IMR-90 (cell line): ENCODE measurements around the gene DHRS7C.

Experiments used
- BHLHE40 ChIP-seq: fragments of 150-350 bp; IDR thresholded peaks from 2 replicates; pipeline ENCODE4 v1.6.1; 2016; ENCODE audit warnings: mild to moderate bottlenecking, low read depth, low read length
- CTCF ChIP-seq: conservative IDR thresholded peaks from 2 replicates; pipeline ENCODE4 v1.5.1; 2012; ENCODE audit warnings: mild to moderate bottlenecking, low read depth, low read length, improper control_type of control experiment
- MAFK ChIP-seq: IDR thresholded peaks from 2 replicates; pipeline ENCODE4 v1.6.1; 2012; ENCODE audit warnings: low read depth, low read length, improper control_type of control experiment
- POLR2A ChIP-seq: IDR thresholded peaks from 2 replicates; pipeline ENCODE4 v1.6.1; 2012; ENCODE audit warnings: mild to moderate bottlenecking, low read depth, low read length
- RAD21 ChIP-seq: IDR thresholded peaks from 2 replicates; pipeline ENCODE4 v1.6.1; 2012; ENCODE audit warnings: low read length, improper control_type of control experiment
- USF2 ChIP-seq: fragments of 150-350 bp; IDR thresholded peaks from 2 replicates; pipeline ENCODE4 v1.6.1; 2017; ENCODE audit warnings: mild to moderate bottlenecking, antibody characterized with exemption, low read length, low read depth

GRCh38 chr17:9729735-9730420, 61.5 kb downstream of the DHRS7C start:
- TF ChIP-seq CTCF, result no peak
- no peak for TF ChIP-seq MAFK
- no peak for TF ChIP-seq POLR2A
- no peak for TF ChIP-seq USF2
- no peak for TF ChIP-seq RAD21
- no peak for TF ChIP-seq BHLHE40
